Endothelial cell of umbilical vein (primary cell): ENCODE data around the gene SUGCT. TPM values are rescaled to one million over a fixed set of nuclear protein-coding genes. Genes with fewer than 3 reads are reported as not detected.

ENCODE experiments used
- BruUV-seq: library from RNA; stranded (reverse); fragments of 400-500 nt; replicated peaks from 2 replicates; lab custom pipeline; 2021; lab: Mats Ljungman, UMichigan
- CTCF ChIA-PET: fragments of 300-600, 350-600 bp; sonication (Branson Sonifier 250); formaldehyde crosslinking; loops from one replicate; lab custom pipeline; 2021; ENCODE audit warnings: antibody characterized with exemption, inconsistent platforms; lab: Charles Lee
- POLR2A ChIA-PET: fragments of 300-600, 350-600 bp; sonication (Branson Sonifier 250); formaldehyde crosslinking; loops from one replicate; lab custom pipeline; 2021; ENCODE audit warnings: antibody characterized with exemption, inconsistent platforms; lab: Charles Lee
- DNase-seq: peaks from one replicate; pipeline ENCODE4 v3.0.0-alpha.2; 2011; ENCODE audit warnings: low read depth, low spot score
- FAIRE-seq: peaks from 2 replicates; lab custom pipeline; 2011; peaks lifted over from hg19 to GRCh38; lab: Jason Lieb, UNC
- H2AFZ ChIP-seq: 2 replicates; pipeline ENCODE4 v1.6.0; 2012; ENCODE audit warnings: low read depth, low read length, control low read depth, inconsistent platforms
- H3K27ac ChIP-seq: 2 replicates; pipeline ENCODE4 v1.5.1; 2011; ENCODE audit warnings: low read depth, mild to moderate bottlenecking, control low read depth, low read length, moderate library complexity; ENCODE audit not compliant: insufficient read depth
- H3K27me3 ChIP-seq, 2 experiments: 2 replicates each; pipeline versions ENCODE4 v1.6.0 to v1.6.1; 2011; ENCODE audit warnings: low read length in 2 of 2, mixed read lengths in 1 of 2; ENCODE audit not compliant: control insufficient read depth in 2 of 2, insufficient read depth in 2 of 2
- H3K36me3 ChIP-seq, 2 experiments: 2 replicates in 1 of 2; 3 replicates in 1 of 2; pipeline ENCODE4 v1.5.1; 2011; ENCODE audit warnings: low read length in 2 of 2, mild to moderate bottlenecking in 1 of 2, moderate library complexity in 1 of 2; ENCODE audit not compliant: control insufficient read depth in 2 of 2, insufficient read depth in 2 of 2; ENCODE audit errors: extremely low read depth in 1 of 2
- H3K4me1 ChIP-seq: 3 replicates; pipeline ENCODE4 v1.5.1; 2011; ENCODE audit warnings: mild to moderate bottlenecking, low read length; ENCODE audit not compliant: control insufficient read depth, insufficient read depth; ENCODE audit errors: extremely low read depth
- H3K4me2 ChIP-seq: 2 replicates; pipeline ENCODE4 v1.6.1; 2011; ENCODE audit warnings: low read length, control low read depth, mixed read lengths; ENCODE audit not compliant: insufficient read depth
- H3K4me3 ChIP-seq, 3 experiments: fragments of 200-600 bp in 1 of 3; sonication (generic), shearing (Covaris generic) in 1 of 3; replicated peaks in 1 of 3; 2 replicates each; pipeline ENCODE4 v1.5.1; 2011 to 2016; ENCODE audit warnings: control low read depth in 3 of 3, low read length in 3 of 3, mild to moderate bottlenecking in 2 of 3, inconsistent platforms in 1 of 3, low read depth in 1 of 3, moderate library complexity in 1 of 3; ENCODE audit not compliant: insufficient read depth in 1 of 3
- H3K79me2 ChIP-seq: 2 replicates; pipeline ENCODE4 v1.6.0; 2012; ENCODE audit warnings: low read length, inconsistent platforms; ENCODE audit not compliant: control insufficient read depth, insufficient read depth
- H3K9ac ChIP-seq: replicated peaks from 2 replicates; pipeline ENCODE3; 2011; ENCODE audit warnings: low read length, control low read depth; ENCODE audit not compliant: insufficient read depth; ENCODE audit errors: extremely low read depth
- H3K9me1 ChIP-seq: replicated peaks from 3 replicates; pipeline ENCODE4 v1.6.0; 2011; ENCODE audit warnings: mild to moderate bottlenecking, low read length; ENCODE audit not compliant: control insufficient read depth, insufficient read depth; ENCODE audit errors: extremely low read depth
- H3K9me3 ChIP-seq: replicated peaks from 2 replicates; pipeline ENCODE4 v1.5.1; 2012; ENCODE audit warnings: low read length, inconsistent platforms; ENCODE audit not compliant: control insufficient read depth, insufficient read depth
- H4K20me1 ChIP-seq: replicated peaks from 2 replicates; pipeline ENCODE3; 2011; ENCODE audit warnings: mild to moderate bottlenecking, low read length; ENCODE audit not compliant: control insufficient read depth, insufficient read depth; ENCODE audit errors: extremely low read depth
- EZH2 ChIP-seq: IDR thresholded peaks from 2 replicates; pipeline ENCODE4 v1.6.1; 2012; ENCODE audit warnings: borderline replicate concordance, low read depth, mild to moderate bottlenecking, moderate library complexity, low read length, inconsistent platforms; ENCODE audit not compliant: severe bottlenecking
- GATA2 ChIP-seq: IDR thresholded peaks from 2 replicates; pipeline ENCODE4 v1.7.0; 2011; ENCODE audit warnings: low read depth, mild to moderate bottlenecking, moderate library complexity, mixed read lengths, low read length; ENCODE audit not compliant: insufficient read length, insufficient read depth
- JUN ChIP-seq: IDR thresholded peaks from 2 replicates; pipeline ENCODE4 v1.6.1; 2011; ENCODE audit warnings: borderline replicate concordance, low read depth; ENCODE audit not compliant: insufficient read length, insufficient read depth
- MAX ChIP-seq: IDR thresholded peaks from 2 replicates; pipeline ENCODE4 v1.6.1; 2011; ENCODE audit not compliant: insufficient read depth, insufficient read length
- POLR2A ChIP-seq: IDR thresholded peaks from 2 replicates; pipeline ENCODE4 v1.6.1; 2012; ENCODE audit warnings: low read depth, mild to moderate bottlenecking, control low read depth, low read length
- POLR2AphosphoS5 ChIP-seq: IDR thresholded peaks from 2 replicates; pipeline ENCODE4 v1.6.1; 2012; ENCODE audit warnings: low read depth, mild to moderate bottlenecking, control low read depth, low read length, moderate library complexity; ENCODE audit not compliant: insufficient read depth
- dilution Hi-C: fragments of 300-500 bp; cut with MboI; formaldehyde crosslinking; loops from one replicate; pipeline ENCODE4 v1.15.0; 2019; ENCODE audit warnings: low sequenced_read_pairs; ENCODE audit not compliant: extremely low pct_ligation_motif_present
- intact Hi-C: fragments of 100-400 bp; cut with micrococcal nuclease; formaldehyde crosslinking; loops from one replicate; pipeline ENCODE4 v1.10.0; 2022
- polyA plus RNA-seq, 4 experiments: library from polyadenylated mRNA; depleted of rRNA in 3 of 4; stranded (reverse) in 3 of 4; unstranded in 1 of 4; fragments of >200 nt; gene quantifications; 2 replicates each; pipeline versions ENCODE4 v1.2.1 to v1.2.3, GENCODE V29; 2011 to 2012; ENCODE audit warnings: missing spikeins in 1 of 4
- total RNA-seq: library from RNA; stranded (reverse); gene quantifications from 2 replicates; pipeline ENCODE4 v1.2.3, GENCODE V29; 2021
- TF ChIP-seq, protein P1 (sequence below), 2 donors: IDR thresholded peaks; 1 replicate in 1 of 2; 2 replicates in 1 of 2; pipeline ENCODE4 v1.5.1; 2011; ENCODE audit warnings: low read length in 2 of 2, mild to moderate bottlenecking in 2 of 2, moderate library complexity in 2 of 2, control low read depth in 1 of 2, inconsistent platforms in 1 of 2, low read depth in 1 of 2; ENCODE audit not compliant: insufficient read depth in 1 of 2; ENCODE audit errors: extremely low read depth in 1 of 2

SUGCT gene
- total and polyA plus RNA-seq, 2 donors (not counting 3 experiments of a cell fraction or from before 2014, with no cell fraction given), result 1.2 to 1.4 TPM

- Histone ChIP-seq H3K27me3 (no peaks in the 10 kb centered on the region), H3K36me3 (no peaks in the 10 kb centered on the region), H3K9me3 (no peaks in the 10 kb centered on the region), H3K4me2 (no peak overlapping the region), H3K79me2 (no peaks in the 10 kb centered on the region), H3K4me1 (peaks cover 19% of the 10 kb centered on the region), H3K9ac (no peak overlapping the region), H4K20me1 (no peaks in the 10 kb centered on the region), H2AFZ (no peak overlapping the region), H3K4me3 (no peak overlapping the region), H3K9me1 (no peaks in the 10 kb centered on the region), H3K27ac (no peak overlapping the region)
- no TSS peak for BruUV-seq
- intact Hi-C loops, result no loop called here
- ChIA-PET CTCF (interaction anchor here (1.1 kb wide), 1 partner anchor 18 kb away, joined by 3 read pairs; no protein-coding TSS in a partner anchor), POLR2A (no interaction called here)
- dilution Hi-C loops, result no loop called here
- DNase-seq (no peak), FAIRE-seq (no peak)
- TF ChIP-seq GATA2, result no peak
Observed at GRCh38 chr7:40580776-40581175, 446.0 kb downstream of the SUGCT start.

GRCh38 chr7:40582539-40582938 lies 447.7 kb downstream of the SUGCT start:
- Histone ChIP-seq H3K9ac (no peak overlapping the region), H3K79me2 (no peaks in the 10 kb centered on the region), H3K9me1 (no peaks in the 10 kb centered on the region), H3K27me3 (no peaks in the 10 kb centered on the region), H3K4me2 (no peak overlapping the region), H3K4me1 (peaks cover 23% of the 10 kb centered on the region), H2AFZ (no peak overlapping the region), H3K27ac (no peak overlapping the region), H3K9me3 (no peaks in the 10 kb centered on the region), H4K20me1 (no peaks in the 10 kb centered on the region), H3K4me3 (no peak overlapping the region), H3K36me3 (no peaks in the 10 kb centered on the region)
- CTCF ChIA-PET, result interaction anchor here (0.9 to 1.5 kb wide), 4 partner anchors 10 to 686 kb away, joined by 3 to 5 read pairs (median 4); no protein-coding TSS in a partner anchor
- BruUV-seq, result no TSS peak
- FAIRE-seq (no peak), DNase-seq (no peak)
- POLR2A ChIA-PET, result no interaction called here
- intact Hi-C loops, result no loop called here
- dilution Hi-C loops, result no loop called here
- TF ChIP-seq GATA2, result no peak
- TF ChIP-seq, protein P1, sequence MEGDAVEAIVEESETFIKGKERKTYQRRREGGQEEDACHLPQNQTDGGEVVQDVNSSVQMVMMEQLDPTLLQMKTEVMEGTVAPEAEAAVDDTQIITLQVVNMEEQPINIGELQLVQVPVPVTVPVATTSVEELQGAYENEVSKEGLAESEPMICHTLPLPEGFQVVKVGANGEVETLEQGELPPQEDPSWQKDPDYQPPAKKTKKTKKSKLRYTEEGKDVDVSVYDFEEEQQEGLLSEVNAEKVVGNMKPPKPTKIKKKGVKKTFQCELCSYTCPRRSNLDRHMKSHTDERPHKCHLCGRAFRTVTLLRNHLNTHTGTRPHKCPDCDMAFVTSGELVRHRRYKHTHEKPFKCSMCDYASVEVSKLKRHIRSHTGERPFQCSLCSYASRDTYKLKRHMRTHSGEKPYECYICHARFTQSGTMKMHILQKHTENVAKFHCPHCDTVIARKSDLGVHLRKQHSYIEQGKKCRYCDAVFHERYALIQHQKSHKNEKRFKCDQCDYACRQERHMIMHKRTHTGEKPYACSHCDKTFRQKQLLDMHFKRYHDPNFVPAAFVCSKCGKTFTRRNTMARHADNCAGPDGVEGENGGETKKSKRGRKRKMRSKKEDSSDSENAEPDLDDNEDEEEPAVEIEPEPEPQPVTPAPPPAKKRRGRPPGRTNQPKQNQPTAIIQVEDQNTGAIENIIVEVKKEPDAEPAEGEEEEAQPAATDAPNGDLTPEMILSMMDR (IDR thresholded peaks at IDR 0.05; ENCODE audit: extremely low read depth in 1 of 2, insufficient read depth in 1 of 2, low read depth in 1 of 2, low read length in 2 of 2), result no peak
- no peak for TF ChIP-seq JUN
- no peak for TF ChIP-seq POLR2AphosphoS5
- TF ChIP-seq EZH2, result no peak
- TF ChIP-seq MAX, result no peak
- no peak for TF ChIP-seq POLR2A
